BLaER1 (cell line): ENCODE data around the gene CLEC2B.

ENCODE experiments used
- H3K27ac ChIP-seq: shearing (Covaris generic); formaldehyde crosslinking; 2 replicates; pipeline ENCODE4 v1.8.1; 2022
- H3K27me3 ChIP-seq: shearing (Covaris generic); formaldehyde crosslinking; 2 replicates; pipeline ENCODE4 v1.8.1; 2022
- H3K36me3 ChIP-seq: shearing (Covaris generic); formaldehyde crosslinking; 2 replicates; pipeline ENCODE4 v1.8.1; 2022
- H3K4me1 ChIP-seq: shearing (Covaris generic); formaldehyde crosslinking; 2 replicates; pipeline ENCODE4 v1.8.1; 2022
- H3K4me2 ChIP-seq: shearing (Covaris generic); formaldehyde crosslinking; 2 replicates; pipeline ENCODE4 v1.8.1; 2022
- H3K4me3 ChIP-seq: shearing (Covaris generic); formaldehyde crosslinking; 2 replicates; pipeline ENCODE4 v1.8.1; 2022
- H3K9ac ChIP-seq: shearing (Covaris generic); formaldehyde crosslinking; 2 replicates; pipeline ENCODE4 v1.8.1; 2022
- H3K9me3 ChIP-seq: shearing (Covaris generic); formaldehyde crosslinking; 2 replicates; pipeline ENCODE4 v1.8.1; 2022
- H4K20me1 ChIP-seq: shearing (Covaris generic); formaldehyde crosslinking; 2 replicates; pipeline ENCODE4 v1.8.1; 2022
- Cebpa-rat ChIP-seq: shearing (Covaris generic); IDR thresholded peaks from 2 replicates; pipeline ENCODE4 v1.8.1; 2022

CLEC2B gene

GRCh38 chr12:9851050-9851449, 18.1 kb downstream of the CLEC2B start:
- Histone ChIP-seq H3K27ac (no peak overlapping the region), H3K4me2 (no peak overlapping the region), H3K36me3 (no peaks in the 10 kb centered on the region), H3K27me3 (no peaks in the 10 kb centered on the region), H3K4me3 (no peak overlapping the region), H3K4me1 (no peaks in the 10 kb centered on the region), H3K9me3 (no peaks in the 10 kb centered on the region), H3K9ac (no peak overlapping the region), H4K20me1 (no peaks in the 10 kb centered on the region)
- no peak for TF ChIP-seq Cebpa-rat

- no peak for TF ChIP-seq Cebpa-rat
- Histone ChIP-seq H3K4me1 (no peaks in the 10 kb centered on the region), H3K9me3 (no peaks in the 10 kb centered on the region), H3K4me3 (no peak overlapping the region), H3K36me3 (no peaks in the 10 kb centered on the region), H3K4me2 (no peak overlapping the region), H3K27ac (no peak overlapping the region), H3K27me3 (no peaks in the 10 kb centered on the region), H3K9ac (no peak overlapping the region), H4K20me1 (no peaks in the 10 kb centered on the region)
These were observed 20.3 kb downstream of the CLEC2B start for GRCh38 chr12:9848899-9849298.

GRCh38 chr12:9843407-9843806, 25.7 kb downstream of the CLEC2B start:
- Histone ChIP-seq H3K4me2 (no peak overlapping the region), H3K36me3 (no peaks in the 10 kb centered on the region), H4K20me1 (no peaks in the 10 kb centered on the region), H3K9ac (no peak overlapping the region), H3K27me3 (no peaks in the 10 kb centered on the region), H3K4me1 (no peaks in the 10 kb centered on the region), H3K4me3 (no peak overlapping the region), H3K9me3 (no peaks in the 10 kb centered on the region), H3K27ac (no peak overlapping the region)
- no peak for TF ChIP-seq Cebpa-rat

GRCh38 chr12:9831720-9832119, 37.4 kb downstream of the CLEC2B start:
- Histone ChIP-seq H3K9me3 (no peaks in the 10 kb centered on the region), H4K20me1 (no peaks in the 10 kb centered on the region), H3K9ac (no peak overlapping the region), H3K36me3 (no peaks in the 10 kb centered on the region), H3K4me3 (no peak overlapping the region), H3K4me2 (no peak overlapping the region), H3K27me3 (no peaks in the 10 kb centered on the region), H3K27ac (no peak overlapping the region), H3K4me1 (no peaks in the 10 kb centered on the region)
- TF ChIP-seq Cebpa-rat = no peak

GRCh38 chr12:9829982-9830381, 39.2 kb downstream of the CLEC2B start:
- Histone ChIP-seq H3K9ac (no peak overlapping the region), H4K20me1 (no peaks in the 10 kb centered on the region), H3K36me3 (no peaks in the 10 kb centered on the region), H3K27me3 (no peaks in the 10 kb centered on the region), H3K4me1 (no peaks in the 10 kb centered on the region), H3K9me3 (no peaks in the 10 kb centered on the region), H3K4me2 (no peak overlapping the region), H3K27ac (no peak overlapping the region), H3K4me3 (no peak overlapping the region)
- no peak for TF ChIP-seq Cebpa-rat

- H3K27ac ChIP-seq = no peak overlapping the region
- H3K9ac ChIP-seq = no peak overlapping the region
- H3K9me3 ChIP-seq = no peaks in the 10 kb centered on the region
- no peaks in the 10 kb centered on the region for H3K36me3 ChIP-seq
- no peaks in the 10 kb centered on the region for H3K27me3 ChIP-seq
- H3K4me3 ChIP-seq = no peak overlapping the region
- TF ChIP-seq Cebpa-rat = no peak
- no peaks in the 10 kb centered on the region for H3K4me1 ChIP-seq
- H4K20me1 ChIP-seq = no peaks in the 10 kb centered on the region
- H3K4me2 ChIP-seq = no peak overlapping the region
These were observed 39.7 kb downstream of the CLEC2B start for GRCh38 chr12:9829483-9829882.

- Histone ChIP-seq H3K9ac (no peak within 1 kb of the TSS), H3K4me1 (no peaks in the 10 kb centered on the region), H3K36me3 (no peaks in the 10 kb centered on the region), H4K20me1 (no peaks in the 10 kb centered on the region), H3K4me3 (no peak within 1 kb of the TSS), H3K9me3 (no peaks in the 10 kb centered on the region), H3K4me2 (no peak within 1 kb of the TSS), H3K27ac (no peak within 1 kb of the TSS), H3K27me3 (no peaks in the 10 kb centered on the region)
- no peak for TF ChIP-seq Cebpa-rat
These were observed 41.8 kb downstream of the CLEC2B start, which contains the start of gene KLRF1 for GRCh38 chr12:9827209-9827888. TSS of gene KLRF1 (plus strand) at chr12:9827481. CDS start at chr12:9827545, 64 bp downstream.

- Histone ChIP-seq H3K4me2 (no peak overlapping the region), H3K27me3 (no peaks in the 10 kb centered on the region), H3K27ac (no peak overlapping the region), H4K20me1 (no peaks in the 10 kb centered on the region), H3K9ac (no peak overlapping the region), H3K9me3 (no peaks in the 10 kb centered on the region), H3K4me1 (no peaks in the 10 kb centered on the region), H3K36me3 (no peaks in the 10 kb centered on the region), H3K4me3 (no peak overlapping the region)
- TF ChIP-seq Cebpa-rat = no peak
These were observed 48.7 kb downstream of the CLEC2B start for GRCh38 chr12:9820281-9820930.

- Histone ChIP-seq H3K9me3 (no peaks in the 10 kb centered on the region), H3K4me2 (peak overlapping the region; percentile 31), H3K27ac (no peak overlapping the region), H4K20me1 (no peaks in the 10 kb centered on the region), H3K27me3 (no peaks in the 10 kb centered on the region), H3K4me3 (no peak overlapping the region), H3K9ac (no peak overlapping the region), H3K4me1 (peaks cover 12% of the 10 kb centered on the region), H3K36me3 (no peaks in the 10 kb centered on the region)
- no peak for TF ChIP-seq Cebpa-rat
These were observed 55.0 kb downstream of the CLEC2B start for GRCh38 chr12:9813821-9814798.

GRCh38 chr12:9811621-9812020, 57.5 kb downstream of the CLEC2B start:
- TF ChIP-seq Cebpa-rat = no peak
- Histone ChIP-seq H3K9me3 (no peaks in the 10 kb centered on the region), H3K9ac (no peak overlapping the region), H3K4me2 (no peak overlapping the region), H3K4me1 (peaks cover 12% of the 10 kb centered on the region), H3K36me3 (no peaks in the 10 kb centered on the region), H3K4me3 (no peak overlapping the region), H3K27me3 (no peaks in the 10 kb centered on the region), H4K20me1 (no peaks in the 10 kb centered on the region), H3K27ac (no peak overlapping the region)
